GM08714 (cell line): ENCODE measurements around the gene ATG4D.

Source experiments
- H3K4me3 ChIP-seq: fragments of 200-500 bp; sonication (Bioruptor generic); 2 replicates; pipeline ENCODE4 v1.5.1; 2014; ENCODE audit warnings: mild to moderate bottlenecking, low read length, inconsistent platforms
- ZNF274 ChIP-seq: IDR thresholded peaks from 2 replicates; pipeline ENCODE4 v1.6.1; 2012; ENCODE audit warnings: mild to moderate bottlenecking, low read depth, low read length

ATG4D gene

DNA sequence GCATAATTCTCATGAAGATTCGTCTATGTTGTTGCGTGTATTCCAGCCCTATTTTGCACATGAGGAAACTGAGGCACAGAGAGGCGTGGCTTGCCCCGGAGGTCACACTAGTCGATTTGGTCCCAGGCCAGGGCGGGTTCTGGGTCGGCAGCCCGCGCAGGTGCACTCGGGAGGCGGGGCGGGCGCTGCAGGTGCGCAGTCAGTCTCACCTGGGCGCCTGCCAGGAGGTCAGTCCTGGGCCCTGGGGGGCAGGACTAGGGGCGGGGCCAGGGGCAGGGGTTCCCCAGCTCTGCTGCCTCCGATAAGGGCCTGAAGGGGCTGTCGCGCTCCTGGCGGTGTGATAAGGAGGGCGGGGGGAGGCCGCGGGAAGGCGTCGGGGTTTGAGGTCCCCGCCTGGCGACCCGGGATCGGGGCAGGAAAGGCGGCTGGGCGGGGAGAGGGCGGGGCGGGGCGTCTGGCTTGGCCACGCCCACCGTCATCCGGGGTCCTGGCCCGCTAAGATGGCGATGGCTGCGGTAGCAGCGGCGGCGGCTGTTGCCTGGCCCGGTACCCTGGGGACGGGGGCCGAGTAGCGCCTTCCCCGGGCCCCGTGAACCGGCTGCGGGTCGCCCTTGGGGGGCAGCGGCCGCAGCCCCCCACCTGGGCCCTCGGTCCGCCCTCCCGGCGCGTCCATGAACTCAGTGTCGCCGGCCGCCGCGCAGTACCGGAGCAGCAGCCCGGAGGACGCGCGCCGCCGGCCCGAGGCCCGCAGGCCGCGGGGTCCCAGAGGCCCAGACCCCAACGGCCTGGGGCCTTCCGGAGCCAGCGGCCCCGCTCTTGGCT is at the start of gene ATG4D:
Gene ATG4D (plus strand): TSS at position 485 of the 822 bp plus-strand sequence. CDS start 187 bp downstream, at position 672.
- H3K4me3 ChIP-seq: peak within 1 kb of the TSS; percentile 85
- no peak for TF ChIP-seq ZNF274

- H3K4me3 ChIP-seq: no peak overlapping the region
- TF ChIP-seq ZNF274: no peak
Measured at GRCh38 chr19:10497371-10497770, 46.3 kb upstream of the ATG4D start.

DNA sequence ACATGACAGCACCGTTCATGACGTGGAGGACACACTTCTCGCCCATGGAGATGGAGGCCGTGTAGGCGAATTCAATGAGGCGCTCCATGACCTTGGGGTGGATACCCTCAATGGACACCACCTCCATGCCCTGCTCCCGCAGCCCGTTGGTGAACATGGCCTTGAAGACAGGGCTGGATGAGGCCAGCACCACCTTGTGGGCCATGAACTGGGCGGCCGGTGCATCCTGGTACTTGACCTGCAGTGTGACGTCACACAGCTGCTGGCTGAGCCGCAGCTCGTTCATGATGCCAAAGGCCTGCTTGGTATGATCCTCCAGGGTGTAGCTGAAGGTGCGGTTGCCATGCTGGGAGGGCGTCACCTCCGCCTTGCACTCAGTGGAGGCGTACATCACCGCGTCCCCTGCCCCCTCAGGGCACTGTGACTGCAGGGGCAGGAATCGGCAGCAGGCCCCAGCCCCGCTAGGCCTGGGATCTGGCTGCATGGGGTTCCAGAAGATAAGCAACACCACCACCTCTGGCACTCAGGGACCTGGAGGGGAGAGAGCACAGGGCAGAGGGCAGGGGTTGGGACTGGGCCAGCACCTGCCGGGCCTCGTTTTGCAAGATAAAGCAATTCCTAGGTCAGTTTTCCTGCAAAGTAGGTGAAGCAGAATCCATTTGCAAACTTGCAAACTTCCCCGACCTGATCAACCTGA is 44.0 kb upstream of the ATG4D start:
- no peak overlapping the region for H3K4me3 ChIP-seq
- no peak for TF ChIP-seq ZNF274

DNA sequence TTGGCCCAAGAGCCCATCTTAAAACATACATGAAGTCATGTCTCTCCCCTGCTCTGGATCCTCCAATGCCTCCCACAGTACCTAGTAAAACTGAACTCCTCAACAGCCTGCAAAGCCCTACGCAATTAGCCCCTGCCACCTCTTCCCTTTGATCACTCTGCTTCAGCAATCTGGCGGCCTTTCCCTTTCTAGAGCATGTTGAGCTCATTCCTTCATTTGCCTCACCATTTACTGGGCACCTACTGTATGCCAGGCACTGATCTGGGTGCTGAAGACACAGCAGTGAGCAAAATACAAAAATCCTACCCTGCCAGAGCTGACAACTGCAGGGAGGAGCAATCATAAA is 43.5 kb upstream of the ATG4D start:
- no peak overlapping the region for H3K4me3 ChIP-seq
- TF ChIP-seq ZNF274: no peak

DNA sequence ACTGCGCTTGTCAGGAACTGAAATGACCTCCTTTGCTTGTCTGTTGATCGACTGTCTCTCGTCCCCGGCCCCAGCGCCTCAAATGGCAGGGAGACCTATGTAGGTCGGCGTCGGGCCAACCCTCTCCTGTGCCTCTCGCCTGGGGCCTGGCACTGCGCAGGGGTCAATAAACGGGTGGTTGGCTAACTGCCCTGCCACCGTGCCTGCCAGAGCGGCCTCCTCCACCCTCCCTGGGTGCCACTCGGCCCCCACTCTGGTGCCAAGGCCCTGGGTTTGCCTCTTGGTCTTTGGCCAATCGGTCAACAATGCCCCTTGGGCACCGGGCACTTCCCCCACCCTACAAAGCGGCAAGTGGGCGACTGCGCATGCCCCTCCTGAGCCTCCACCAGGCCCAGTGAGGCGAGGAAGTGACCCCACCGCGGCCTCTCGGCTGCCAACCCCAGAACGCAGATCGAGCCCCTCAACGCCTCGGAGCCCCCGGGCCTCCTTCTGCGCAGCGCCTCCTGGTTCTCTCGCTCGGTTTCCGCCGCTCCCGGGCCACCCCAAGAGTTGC is 41.7 kb upstream of the ATG4D start:
- no peak for TF ChIP-seq ZNF274
- H3K4me3 ChIP-seq: peak overlapping the region; percentile 85

- TF ChIP-seq ZNF274: no peak
- peak overlapping the region; percentile 85 for H3K4me3 ChIP-seq
Measured at GRCh38 chr19:10502524-10503001, 41.1 kb upstream of the ATG4D start.

DNA sequence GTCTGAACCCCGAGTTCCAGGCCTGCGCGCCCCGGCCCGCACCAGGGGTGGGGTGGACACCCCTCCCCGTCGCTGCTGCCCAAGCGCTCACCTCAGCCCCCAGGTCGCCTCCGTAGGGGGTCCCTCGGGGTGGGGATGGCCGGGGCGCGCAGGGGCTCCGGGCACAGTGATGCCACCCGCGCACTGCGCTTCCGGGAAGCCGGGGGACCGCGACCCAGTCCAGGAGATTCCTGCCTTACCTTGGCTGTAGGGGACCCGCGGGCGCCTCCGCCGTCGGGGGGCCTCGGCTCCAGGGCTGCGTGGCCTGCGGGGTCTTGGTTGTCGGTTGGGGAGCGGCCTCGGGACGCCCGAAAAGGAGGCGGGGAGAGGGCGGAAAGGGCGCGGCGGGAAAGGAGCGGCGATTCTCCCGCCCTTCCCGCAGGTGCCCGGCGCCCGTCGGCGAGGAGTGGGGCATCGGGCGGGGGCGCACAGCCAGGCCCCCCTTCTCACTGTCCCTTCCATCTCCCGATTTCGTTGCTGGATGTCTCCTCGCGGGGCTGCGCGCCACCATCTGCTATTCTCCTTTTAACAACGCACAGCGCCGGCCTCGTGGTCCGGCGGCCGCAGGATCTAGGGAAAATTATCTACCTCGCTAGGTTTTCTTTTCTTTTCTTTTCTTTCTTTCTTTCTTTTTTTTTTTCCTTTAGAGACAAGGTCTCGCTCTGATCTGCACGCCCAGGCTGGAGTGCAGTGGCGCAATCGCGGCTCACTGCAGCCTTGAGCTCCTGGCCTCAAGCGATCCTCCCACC is 40.5 kb upstream of the ATG4D start, which contains the start of gene KEAP1:
Gene KEAP1 (minus strand): TSS at position 355 of the 788 bp plus-strand sequence. CDS start 3,323 bp downstream, outside the sequence.
- H3K4me3 ChIP-seq: peak within 1 kb of the TSS; percentile 85
- no peak for TF ChIP-seq ZNF274

- H3K4me3 ChIP-seq: no peak overlapping the region
- no peak for TF ChIP-seq ZNF274
Measured at GRCh38 chr19:10505583-10506229, 38.0 kb upstream of the ATG4D start.

- TF ChIP-seq ZNF274: no peak
Measured at GRCh38 chr19:10508036-10508435, 35.7 kb upstream of the ATG4D start.

GRCh38 chr19:10508707-10509106 is 35.0 kb upstream of the ATG4D start:
- TF ChIP-seq ZNF274: no peak
- H3K4me3 ChIP-seq: no peak overlapping the region

More at GRCh38 chr19:10508036-10508435, 35.7 kb upstream of the ATG4D start:
- H3K4me3 ChIP-seq: no peak overlapping the region

GRCh38 chr19:10510301-10510802 is 33.4 kb upstream of the ATG4D start:
- TF ChIP-seq ZNF274: no peak
- H3K4me3 ChIP-seq: no peak overlapping the region

GRCh38 chr19:10513223-10513622 is 30.5 kb upstream of the ATG4D start:
- H3K4me3 ChIP-seq: no peak overlapping the region
- TF ChIP-seq ZNF274: no peak
